H1 (cell line): ENCODE results near the gene TTC31. TPM values are rescaled to one million over a fixed set of nuclear protein-coding genes. Genes with fewer than 3 reads are reported as not detected.
A peak's percentile ranks its signal among the peaks of the same experiment; 100 is the strongest.

Source experiments
- CTCF ChIA-PET: fragments of 300-600 bp; sonication (Branson Sonifier 250); formaldehyde crosslinking; loops from one replicate; lab custom pipeline; 2021; ENCODE audit not compliant: partially characterized antibody; lab: Charles Lee
- POLR2A ChIA-PET: fragments of 300-600 bp; sonication (Branson Sonifier 250); formaldehyde crosslinking; loops from one replicate; lab custom pipeline; 2021; ENCODE audit warnings: inconsistent platforms; ENCODE audit not compliant: partially characterized antibody; lab: Charles Lee
- DNase-seq, 2 experiments: peaks; one replicate each; pipeline versions ENCODE4 v3.0.0 to v3.0.0-alpha.2; 2010 to 2022; ENCODE audit warnings: low spot score in 2 of 2, low read depth in 1 of 2, mixed read lengths in 1 of 2
- FAIRE-seq: peaks from 2 replicates; lab custom pipeline; 2011; peaks lifted over from hg19 to GRCh38; lab: Jason Lieb, UNC
- H2AFZ ChIP-seq: 2 replicates; pipeline ENCODE4 v1.8.1; 2012; ENCODE audit warnings: low read length, inconsistent platforms
- H2AK5ac ChIP-seq: 2 replicates; pipeline ENCODE4 v1.6.1; 2013; ENCODE audit warnings: low read depth, low read length
- H2BK120ac ChIP-seq: replicated peaks from 2 replicates; pipeline ENCODE3; 2013; ENCODE audit warnings: low read depth, low read length, inconsistent platforms
- H2BK12ac ChIP-seq: 2 replicates; pipeline ENCODE4 v1.6.1; 2013; ENCODE audit warnings: low read depth, low read length
- H2BK15ac ChIP-seq: 2 replicates; pipeline ENCODE4 v1.6.1; 2013; ENCODE audit warnings: low read length
- H2BK20ac ChIP-seq: 2 replicates; pipeline ENCODE4 v1.6.1; 2013; ENCODE audit warnings: low read length
- H2BK5ac ChIP-seq: 2 replicates; pipeline ENCODE4 v1.6.1; 2013; ENCODE audit warnings: low read depth, low read length
- H3K14ac ChIP-seq: 2 replicates; pipeline ENCODE4 v1.6.1; 2013; ENCODE audit warnings: inconsistent platforms; ENCODE audit not compliant: insufficient read length
- H3K18ac ChIP-seq: 2 replicates; pipeline ENCODE4 v1.6.1; 2013; ENCODE audit warnings: low read length; ENCODE audit errors: extremely low read depth
- H3K23ac ChIP-seq: 2 replicates; pipeline ENCODE4 v1.6.1; 2013; ENCODE audit warnings: inconsistent platforms; ENCODE audit not compliant: insufficient read length
- H3K23me2 ChIP-seq: 2 replicates; pipeline ENCODE4 v1.6.1; 2013; ENCODE audit warnings: low read depth, low read length
- H3K27ac ChIP-seq: 2 replicates; pipeline ENCODE4 v1.6.1; 2011; ENCODE audit warnings: low read depth, low read length, inconsistent platforms
- H3K27me3 ChIP-seq, 4 experiments: replicated peaks in 1 of 4; 1 replicate in 1 of 4; 2 replicates in 3 of 4; pipeline versions ENCODE4 v1.6.1 to v1.8.1; 2011 to 2013; ENCODE audit warnings: low read length in 3 of 4, mild to moderate bottlenecking in 3 of 4, inconsistent platforms in 2 of 4, mixed read lengths in 2 of 4, moderate library complexity in 1 of 4; ENCODE audit not compliant: control insufficient read depth in 3 of 4, insufficient read depth in 3 of 4; ENCODE audit errors: extremely low read depth in 1 of 4
- H3K36me3 ChIP-seq, 4 experiments: 2 replicates each; pipeline versions ENCODE4 v1.6.1 to v1.8.1; 2011 to 2013; ENCODE audit warnings: mild to moderate bottlenecking in 4 of 4, low read length in 3 of 4, moderate library complexity in 2 of 4, control low read depth in 1 of 4, inconsistent platforms in 1 of 4; ENCODE audit not compliant: insufficient read depth in 4 of 4, control insufficient read depth in 2 of 4
- H3K4ac ChIP-seq: replicated peaks from 2 replicates; pipeline ENCODE3; 2013; ENCODE audit warnings: low read length, low read depth, mixed read lengths, inconsistent platforms; ENCODE audit not compliant: insufficient read length
- H3K4me1 ChIP-seq, 4 experiments: replicated peaks in 1 of 4; 1 replicate in 1 of 4; 2 replicates in 3 of 4; pipeline versions ENCODE4 v1.6.1 to v1.8.1; 2011 to 2013; ENCODE audit warnings: low read length in 3 of 4, inconsistent platforms in 2 of 4, mixed read lengths in 1 of 4; ENCODE audit not compliant: insufficient read depth in 4 of 4, control insufficient read depth in 3 of 4
- H3K4me2 ChIP-seq, 2 experiments: 2 replicates each; pipeline versions ENCODE4 v1.6.1 to v1.8.1; 2011 to 2013; ENCODE audit warnings: low read depth in 2 of 2, low read length in 2 of 2, control low read depth in 1 of 2, inconsistent platforms in 1 of 2, mild to moderate bottlenecking in 1 of 2; ENCODE audit not compliant: insufficient read depth in 1 of 2
- H3K4me3 ChIP-seq, 4 experiments: fragments of 200-600, 300-600 bp in 1 of 4; sonication (generic), shearing (Covaris generic), sonication (Bioruptor Twin) in 1 of 4; 2 replicates each; pipeline versions ENCODE4 v1.5.1 to v1.8.1; 2011 to 2016; ENCODE audit warnings: low read length in 4 of 4, low read depth in 3 of 4, control low read depth in 2 of 4, inconsistent platforms in 2 of 4, mild to moderate bottlenecking in 2 of 4, mixed read lengths in 1 of 4, moderate library complexity in 1 of 4; ENCODE audit not compliant: insufficient read depth in 2 of 4; ENCODE audit errors: extremely low read depth in 1 of 4
- H3K56ac ChIP-seq: replicated peaks from 2 replicates; pipeline ENCODE3; 2013; ENCODE audit warnings: low read depth, mild to moderate bottlenecking, mixed read lengths, low read length, inconsistent platforms; ENCODE audit not compliant: insufficient read length
- H3K79me1 ChIP-seq: 2 replicates; pipeline ENCODE4 v1.6.1; 2013; ENCODE audit warnings: low read depth, low read length, control low read depth
- H3K79me2 ChIP-seq, 2 experiments: 2 replicates each; pipeline versions ENCODE4 v1.6.1 to v1.8.1; 2012 to 2013; ENCODE audit warnings: low read length in 2 of 2, mild to moderate bottlenecking in 2 of 2, inconsistent platforms in 1 of 2; ENCODE audit not compliant: insufficient read depth in 2 of 2, control insufficient read depth in 1 of 2
- H3K9ac ChIP-seq, 4 experiments: replicated peaks in 1 of 4; 1 replicate in 1 of 4; 2 replicates in 3 of 4; pipeline versions ENCODE4 v1.6.1 to v1.8.1; 2011 to 2013; ENCODE audit warnings: low read depth in 3 of 4, low read length in 3 of 4, control low read depth in 2 of 4, mild to moderate bottlenecking in 2 of 4, moderate library complexity in 2 of 4, inconsistent platforms in 1 of 4; ENCODE audit errors: extremely low read depth in 1 of 4
- H3K9me3 ChIP-seq, 2 experiments: 2 replicates each; pipeline versions ENCODE4 v1.6.1 to v1.8.1; 2012 to 2013; ENCODE audit warnings: mild to moderate bottlenecking in 2 of 2, moderate library complexity in 2 of 2, control low read depth in 1 of 2, inconsistent platforms in 1 of 2, low read depth in 1 of 2, low read length in 1 of 2, mixed read lengths in 1 of 2; ENCODE audit not compliant: insufficient read depth in 2 of 2
- H4K20me1 ChIP-seq, 2 experiments: replicated peaks in 1 of 2; 2 replicates each; pipeline versions ENCODE3 to v1.8.1; 2011 to 2013; ENCODE audit warnings: inconsistent platforms in 2 of 2, low read length in 2 of 2, mild to moderate bottlenecking in 1 of 2; ENCODE audit not compliant: insufficient read depth in 2 of 2, control insufficient read depth in 1 of 2
- H4K5ac ChIP-seq: 2 replicates; pipeline ENCODE4 v1.6.1; 2013; ENCODE audit warnings: low read length, low read depth, mixed read lengths, inconsistent platforms; ENCODE audit not compliant: insufficient read length
- H4K8ac ChIP-seq: 2 replicates; pipeline ENCODE4 v1.8.0; 2013; ENCODE audit warnings: mild to moderate bottlenecking, moderate library complexity, low read length, inconsistent platforms; ENCODE audit not compliant: insufficient read depth; ENCODE audit errors: extremely low read depth
- H4K91ac ChIP-seq: replicated peaks from 2 replicates; pipeline ENCODE3; 2013; ENCODE audit warnings: low read length, mixed read lengths, inconsistent platforms; ENCODE audit not compliant: insufficient read length
- JUND ChIP-seq: IDR thresholded peaks from 2 replicates; pipeline ENCODE4 v1.6.1; 2011; ENCODE audit warnings: mild to moderate bottlenecking, improper control_type of control experiment, low read length
- POU5F1 ChIP-seq: IDR thresholded peaks from 2 replicates; pipeline ENCODE4 v1.6.1; 2011; ENCODE audit warnings: low read depth, mild to moderate bottlenecking, low read length, moderate library complexity
- SRF ChIP-seq: IDR thresholded peaks from 2 replicates; pipeline ENCODE4 v1.6.1; 2011; ENCODE audit warnings: mild to moderate bottlenecking, low read depth, low read length, moderate library complexity
- WGBS, 2 experiments: shearing (Covaris generic) in 1 of 2; methylation state at CpG; one replicate each; pipeline versions ENCODE4 v1.1.6 to v1.1.7; 2013 to 2015; ENCODE audit warnings: low lambda C conversion rate in 2 of 2, mixed read lengths in 2 of 2, inconsistent platforms in 1 of 2, low coverage in 1 of 2, missing lambda C conversion rate in 1 of 2; ENCODE audit not compliant: insufficient replicate concordance in 2 of 2, insufficient coverage in 1 of 2, insufficient read length in 1 of 2; ENCODE audit errors: extremely low coverage in 1 of 2, missing lambda C conversion rate in 1 of 2; 5-methylcytosine and 5-hydroxymethylcytosine counted together
- polyA plus RNA-seq, 7 experiments: library from polyadenylated mRNA; depleted of rRNA in 3 of 7; stranded (reverse) in 5 of 7; unstranded in 2 of 7; fragments of >200 nt in 5 of 7; fragments of 200-250 nt in 2 of 7; gene quantifications; 1 replicate in 5 of 7; 2 replicates in 1 of 7; 4 replicates in 1 of 7; pipeline versions ENCODE4 v1.2.1 to v1.2.3, GENCODE V29; 2011 to 2013; ENCODE audit warnings: missing spikeins in 2 of 7, mixed read lengths in 2 of 7
- total RNA-seq: library from RNA; stranded (reverse); fragmentation: NEBNext Ultra II Directional; extraction: Animal tissue kit (Norgen Biotek cat#: 25700); gene quantifications from 2 replicates; pipeline ENCODE4 v1.2.1, GENCODE V29; 2021

TTC31 gene
- total and polyA plus RNA-seq, 2 of the 8 experiments (the other 6 are each of a cell fraction or from before 2014, with no cell fraction given): 28.8 to 29.9 TPM

DNA sequence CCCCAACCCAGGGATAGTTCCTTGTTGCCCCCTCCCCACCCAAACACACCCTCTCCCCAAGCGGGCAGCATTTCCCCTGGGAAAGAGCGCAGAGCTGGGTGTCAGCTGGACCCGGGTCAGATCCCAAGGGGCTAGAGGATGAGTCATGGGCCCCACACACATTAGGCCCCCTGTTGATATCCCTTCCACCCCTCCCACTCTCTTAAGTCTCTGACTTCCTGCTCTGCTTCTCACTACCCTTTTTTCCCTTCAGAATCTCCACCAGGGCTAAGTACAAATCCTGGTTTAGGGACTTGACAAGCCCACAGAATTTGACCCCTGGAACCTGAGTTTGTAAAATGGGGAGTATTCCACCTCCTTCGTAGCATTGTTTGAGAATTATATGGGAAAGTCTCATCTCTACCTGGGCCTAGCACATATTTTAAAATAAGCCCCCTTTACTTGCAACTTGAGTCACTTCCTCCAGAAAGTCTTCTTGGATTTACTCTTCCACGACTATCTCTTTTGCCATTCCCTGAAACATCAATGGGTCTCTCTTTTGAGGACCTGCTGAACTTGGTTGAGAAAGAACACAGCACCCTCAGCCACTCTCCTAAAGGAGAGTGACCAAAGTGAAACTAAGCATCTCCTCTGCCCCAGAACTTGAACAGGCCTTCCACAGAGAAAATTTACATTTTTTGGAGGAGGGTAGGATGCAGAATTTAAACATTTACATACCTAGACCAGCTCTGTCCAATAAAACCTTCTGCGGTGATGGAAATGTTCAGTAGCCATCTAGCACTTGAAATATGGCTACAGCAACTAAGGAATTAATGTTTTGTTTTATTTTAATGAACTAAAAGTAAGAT, 45.8 kb upstream of the TTC31 start:
- Histone ChIP-seq H3K23ac (no peak overlapping the region), H3K79me2 (peaks cover 4 to 47% of the 10 kb centered on the region in 2 experiments; a peak in 2 of 4 replicates), H2BK5ac (peak overlapping the region; percentile 83; the same call in 1 of the 2 replicates), H2AK5ac (no peak overlapping the region), H2BK12ac (no peak overlapping the region), H4K91ac (no peak overlapping the region), H2BK20ac (no peak overlapping the region), H4K8ac (no peak overlapping the region), H3K56ac (no peak overlapping the region), H2BK15ac (0 out of 2 replicates have a peak overlapping the region, but pooled peaks have one; percentile 12), H3K4me3 (peak overlapping the region in 1 of 4 experiments; percentile 12; a peak in 1 of 8 replicates), H3K14ac (no peak overlapping the region), H2BK120ac (no peak overlapping the region), H3K9ac (no peak overlapping the region), H3K36me3 (peaks cover 3 to 10% (median 6%) of the 10 kb centered on the region in 4 experiments; a peak in 7 of 8 replicates), H3K9me3 (no peaks in the 10 kb centered on the region), H3K4ac (no peak overlapping the region), H3K23me2 (peaks cover 5% of the 10 kb centered on the region; the same call in 1 of the 2 replicates), H4K5ac (no peak overlapping the region), H2AFZ (no peak overlapping the region), H3K27ac (no peak overlapping the region), H3K4me2 (peak overlapping the region in 1 of 2 experiments; percentile 11; a peak in 3 of 4 replicates), H4K20me1 (peaks cover 6 to 17% of the 10 kb centered on the region in 2 experiments), H3K18ac (no peak overlapping the region), H3K79me1 (peaks cover 22% of the 10 kb centered on the region), H3K27me3 (no peaks in the 10 kb centered on the region), H3K4me1 (peaks cover 4 to 24% (median 16%) of the 10 kb centered on the region in 4 experiments; a peak in 6 of 7 replicates)
- WGBS, 2 experiments: 74% methylated on average over 6 of the region's 6 CpGs; no CpG with 5 or more reads in 1 of the 2 experiments
- TF ChIP-seq JUND (peak; percentile 80), POU5F1 (no peak), SRF (no peak)
- DNase-seq (no peak), FAIRE-seq (no peak)
- POLR2A ChIA-PET: interaction anchor here (1.2 to 3.2 kb wide), 4 partner anchors 10 to 232 kb away, joined by 3 to 27 read pairs (median 13); partner anchors contain the start of genes C2orf81 and WDR54
- CTCF ChIA-PET: no interaction called here
